ENCODE data around the gene DHX15.

Gene DHX15

DNA sequence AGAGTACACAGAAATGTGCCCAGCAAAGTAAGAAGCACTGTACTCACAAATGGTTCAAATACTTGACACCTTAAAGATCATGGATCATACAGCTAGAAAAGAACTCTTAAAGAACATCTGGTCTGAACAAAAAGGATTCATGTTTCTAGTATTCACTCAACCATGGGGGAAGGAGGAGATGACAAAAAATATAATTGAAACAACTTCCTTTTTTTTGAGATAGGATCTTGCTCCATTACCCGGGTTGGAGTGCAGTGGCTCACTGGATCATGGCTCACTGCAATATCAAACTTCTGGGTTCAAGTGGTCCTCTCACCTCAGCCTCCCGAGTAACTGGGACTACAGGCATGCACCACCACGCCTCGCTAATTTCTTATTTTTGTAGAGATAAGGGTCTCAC lies 6.0 kb downstream of the DHX15 start:
- DNase-seq = no peak

DNA sequence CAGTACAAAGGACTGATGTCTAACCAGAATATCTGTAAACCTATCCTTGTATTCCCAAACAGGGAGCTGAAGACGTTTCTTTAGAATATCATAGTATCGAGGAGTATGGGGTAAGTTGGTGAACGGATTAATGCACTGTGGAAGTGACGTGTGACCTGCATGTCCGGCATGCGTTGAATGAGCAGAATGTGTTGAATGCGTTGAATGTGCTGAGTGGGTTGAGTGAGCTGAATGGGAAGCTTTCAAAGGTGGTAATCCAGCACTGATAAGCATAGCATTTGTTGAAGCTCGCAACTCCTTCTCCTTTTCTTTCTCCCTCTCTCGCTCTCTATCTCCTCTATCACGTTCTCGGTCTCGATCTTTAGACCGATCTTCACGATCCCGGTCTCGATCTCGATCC lies 8.1 kb downstream of the DHX15 start:
- DNase-seq = no peak

DNA sequence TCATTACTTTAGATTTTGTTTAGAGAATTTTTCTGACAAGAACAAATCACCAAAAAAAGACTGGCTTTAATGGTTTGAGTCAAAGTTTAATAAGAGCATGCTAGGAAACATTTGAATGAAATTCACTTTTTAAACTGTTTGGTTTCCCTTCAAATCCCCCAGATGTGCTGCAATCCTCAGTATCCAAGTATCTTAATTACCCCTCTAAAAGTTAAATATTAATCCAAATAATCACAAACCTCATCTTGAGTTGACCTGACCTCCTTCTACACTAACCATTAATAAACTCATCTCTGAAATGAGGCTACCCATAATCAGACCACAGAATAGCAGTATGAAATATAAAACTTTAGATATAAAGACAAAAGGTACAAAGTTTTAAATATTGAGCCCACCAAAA lies 10.1 kb downstream of the DHX15 start:
- DNase-seq = no peak

DNA sequence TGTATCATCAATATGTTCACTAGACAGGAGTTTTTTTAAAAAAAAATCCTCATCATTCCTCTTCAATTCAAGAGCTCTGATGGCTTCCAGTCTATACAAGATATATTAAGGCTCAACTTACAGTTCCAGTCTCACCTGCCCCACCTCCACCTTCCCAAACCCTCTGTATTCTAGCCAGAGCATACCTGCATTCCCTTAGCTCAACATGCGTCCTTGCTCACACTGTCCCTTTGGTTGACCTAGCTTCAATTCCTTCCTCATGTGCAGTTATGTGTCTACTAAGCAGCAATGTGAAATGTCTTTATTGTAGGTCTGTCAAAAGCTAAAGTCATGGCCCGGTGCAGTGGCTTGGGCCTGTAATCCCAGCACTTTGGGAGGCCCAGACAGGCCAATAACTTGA lies 10.8 kb downstream of the DHX15 start:
- DNase-seq = no peak

DNA sequence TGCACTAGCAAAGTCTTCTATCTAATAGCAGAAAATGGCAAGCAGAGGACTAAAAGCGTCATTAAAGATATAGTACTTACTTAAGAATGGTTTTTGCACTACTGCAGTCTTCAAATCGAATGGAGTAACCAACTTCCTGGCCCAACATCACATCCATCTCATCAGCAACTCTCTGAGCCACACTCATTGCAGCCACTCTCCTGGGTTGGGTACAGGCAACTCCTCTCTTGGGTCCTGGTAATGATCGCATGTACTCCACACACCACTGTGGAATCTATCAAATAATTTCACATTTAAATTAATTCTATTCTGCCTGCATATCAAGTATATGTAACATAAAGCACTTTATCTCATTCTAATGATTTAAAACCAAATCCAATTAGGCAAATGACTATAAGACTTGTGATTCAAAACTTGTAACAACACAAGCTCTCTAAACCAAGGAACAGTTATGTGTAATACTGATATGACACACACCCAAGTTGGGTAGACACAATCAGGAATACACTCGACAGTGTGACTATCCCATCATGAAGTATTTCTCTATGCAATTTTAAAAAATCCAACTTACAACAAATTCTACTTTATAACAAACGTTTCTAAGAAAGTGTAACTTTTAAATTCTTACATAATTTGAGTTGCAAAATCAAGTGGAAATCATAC lies 13.6 kb downstream of the DHX15 start:
- DNase-seq = no peak

DNA sequence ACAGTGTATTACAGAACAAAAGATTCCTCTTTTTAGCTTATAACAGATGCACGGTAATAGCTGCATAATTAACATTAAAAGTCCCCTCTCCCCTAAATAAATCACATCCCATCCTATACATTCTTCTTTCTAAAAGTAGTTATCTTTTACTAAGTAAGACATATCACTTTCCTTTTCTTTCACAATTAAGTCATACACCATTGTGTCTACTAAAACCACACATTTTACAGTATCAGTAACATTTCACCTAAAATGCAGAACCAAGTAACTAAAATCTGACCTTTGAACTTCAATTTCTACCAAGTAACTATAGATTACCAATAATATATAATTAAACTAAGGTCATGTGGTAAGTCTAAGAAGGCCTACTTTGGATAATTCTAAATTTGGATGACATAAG lies 14.2 kb downstream of the DHX15 start:
- no peak for DNase-seq

DNA sequence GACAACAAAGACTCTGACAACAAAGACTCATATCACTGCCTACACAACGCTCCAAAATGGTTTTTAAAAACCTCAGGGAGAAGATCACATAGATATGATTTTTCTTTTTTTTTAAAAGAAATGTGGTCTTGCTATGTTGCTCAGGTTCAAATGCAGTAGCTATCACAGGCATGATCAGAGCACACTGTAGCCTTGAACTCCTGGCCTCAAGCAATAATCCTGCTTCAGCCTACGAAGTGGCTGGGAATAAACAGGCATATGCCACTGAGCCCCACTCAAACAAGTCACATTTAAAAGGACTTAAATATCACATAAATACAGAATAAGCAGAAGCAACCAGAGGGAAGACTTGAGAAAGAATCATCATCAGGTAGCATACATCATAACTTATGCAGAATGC lies 14.7 kb downstream of the DHX15 start:
- no peak for DNase-seq

DNA sequence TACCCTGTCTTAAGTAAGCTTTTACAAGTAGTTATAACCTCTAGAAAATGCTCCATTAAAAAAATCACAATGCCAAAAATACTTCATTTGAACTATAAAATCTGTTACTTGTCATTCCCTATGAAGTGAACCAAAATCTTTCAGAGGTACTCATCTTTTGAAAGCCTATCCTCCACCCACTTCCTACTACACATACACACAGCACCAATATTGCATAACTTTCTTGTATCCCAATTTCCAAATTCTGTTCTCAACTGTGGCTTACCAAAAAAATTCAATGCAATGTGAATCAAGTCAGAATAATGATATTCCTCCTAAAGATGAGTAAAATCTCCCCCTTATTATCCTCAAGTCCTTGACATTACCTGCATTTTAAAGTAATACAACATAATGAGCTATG lies 15.9 kb downstream of the DHX15 start:
- DNase-seq = no peak

DNA sequence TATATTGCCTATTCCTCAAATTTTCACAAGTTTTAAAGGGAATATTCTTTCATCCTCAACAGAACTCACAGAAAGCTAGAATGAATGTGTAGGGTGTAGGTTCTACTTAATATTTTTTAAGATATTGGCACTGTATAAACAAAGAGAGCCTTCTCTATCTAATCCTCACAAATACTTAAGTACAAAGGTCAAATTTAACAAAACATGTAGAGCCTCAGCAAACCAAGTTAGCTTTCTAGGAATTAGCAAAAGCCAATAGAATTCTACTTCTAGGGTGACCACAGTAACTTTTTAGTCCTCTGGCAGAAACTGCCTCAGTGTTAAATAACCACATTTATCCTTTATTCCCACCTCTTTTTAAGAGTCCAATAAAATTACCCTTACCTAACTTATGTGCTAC lies 19.3 kb downstream of the DHX15 start:
- no peak for DNase-seq

DNA sequence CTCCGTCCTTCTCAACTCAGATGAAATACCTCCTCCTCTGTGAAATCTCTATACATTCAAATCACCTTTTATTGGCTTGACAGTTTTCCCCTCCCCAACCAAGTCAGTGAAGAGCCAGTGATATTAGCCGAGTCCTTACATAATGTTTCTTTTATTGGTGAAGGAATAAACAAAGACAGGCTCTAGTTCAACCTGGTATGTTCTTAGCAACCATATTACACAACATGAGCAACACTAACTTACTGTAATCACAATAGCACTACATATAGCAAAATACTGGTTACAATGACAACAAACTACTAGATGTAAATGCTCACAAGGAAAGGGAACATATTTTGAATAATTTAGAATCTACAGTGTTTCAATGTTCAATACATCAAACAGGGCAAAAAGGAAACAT lies 19.9 kb downstream of the DHX15 start:
- DNase-seq = no peak

DNA sequence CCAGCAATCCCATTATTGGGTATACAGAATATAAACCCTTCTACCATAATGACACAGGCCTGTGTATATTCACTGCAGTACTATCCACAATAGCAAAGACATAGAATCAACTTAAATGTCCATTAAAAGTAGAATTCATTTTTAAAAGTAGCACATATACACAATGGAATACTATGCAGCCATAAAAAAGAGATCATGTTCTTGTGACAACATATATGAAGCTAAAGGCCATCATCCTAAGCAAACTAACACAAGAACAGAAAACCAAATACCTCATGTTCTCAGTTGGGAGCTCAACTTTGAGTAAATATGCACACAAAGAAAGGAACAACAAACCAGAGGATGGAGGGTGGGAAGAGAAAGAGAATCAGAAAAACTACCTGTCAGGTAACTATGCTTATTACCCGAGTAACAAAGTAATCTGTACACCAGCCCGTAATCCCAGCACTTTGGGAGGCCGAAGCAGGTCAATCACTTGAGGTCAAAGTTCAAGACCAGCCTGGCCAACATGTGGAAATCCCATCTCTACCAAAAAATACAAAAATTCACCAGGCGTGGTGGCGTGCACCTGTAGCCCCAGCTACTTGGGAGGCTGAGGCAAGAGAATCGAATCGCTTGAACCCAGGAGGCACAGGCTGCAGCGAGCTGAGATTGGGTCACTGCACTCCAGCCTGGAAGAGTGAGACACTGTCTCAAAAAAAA lies 22.8 kb downstream of the DHX15 start:
- DNase-seq = no peak

DNA sequence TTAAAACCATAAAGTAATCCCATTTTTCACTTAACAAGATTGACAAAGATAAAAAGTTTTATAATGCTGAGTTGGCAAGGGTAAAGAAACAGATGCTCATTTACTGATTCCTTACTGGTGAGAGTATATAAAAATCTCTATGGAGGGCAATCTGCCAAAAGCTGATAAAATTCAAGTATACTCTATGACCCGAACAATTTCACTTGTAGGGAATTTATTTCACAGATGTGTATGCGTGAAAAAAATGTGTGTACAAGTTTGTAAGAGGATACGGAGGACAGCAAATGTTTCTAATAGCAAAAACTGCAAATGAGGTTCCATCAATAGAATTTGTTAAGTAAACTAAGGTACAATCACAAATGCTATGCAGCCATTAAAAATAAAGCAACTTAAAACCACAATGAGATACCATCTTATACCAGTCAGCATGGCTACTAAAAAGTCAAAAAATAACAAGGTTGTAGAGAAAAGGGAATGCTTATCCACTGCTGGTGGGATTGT lies 23.4 kb downstream of the DHX15 start:
- no peak for DNase-seq

DNA sequence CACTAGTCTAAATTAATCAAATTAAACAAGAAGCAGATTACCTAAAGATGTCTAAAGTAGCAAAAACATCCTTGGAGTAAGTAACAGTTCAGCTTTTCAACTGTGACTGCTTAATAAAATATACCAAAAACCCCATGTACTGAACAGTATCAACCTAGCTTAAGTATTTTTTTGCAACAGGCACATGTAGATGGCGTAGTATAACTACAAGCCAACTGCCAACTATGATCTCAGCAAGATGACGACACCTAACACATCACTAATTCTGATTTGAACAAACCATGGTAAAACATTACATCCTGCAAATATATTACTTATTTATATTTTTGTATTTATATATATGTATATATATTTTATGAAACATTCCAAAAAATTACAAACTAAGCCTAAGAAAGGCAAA lies 24.5 kb downstream of the DHX15 start:
- no peak for DNase-seq

DNA sequence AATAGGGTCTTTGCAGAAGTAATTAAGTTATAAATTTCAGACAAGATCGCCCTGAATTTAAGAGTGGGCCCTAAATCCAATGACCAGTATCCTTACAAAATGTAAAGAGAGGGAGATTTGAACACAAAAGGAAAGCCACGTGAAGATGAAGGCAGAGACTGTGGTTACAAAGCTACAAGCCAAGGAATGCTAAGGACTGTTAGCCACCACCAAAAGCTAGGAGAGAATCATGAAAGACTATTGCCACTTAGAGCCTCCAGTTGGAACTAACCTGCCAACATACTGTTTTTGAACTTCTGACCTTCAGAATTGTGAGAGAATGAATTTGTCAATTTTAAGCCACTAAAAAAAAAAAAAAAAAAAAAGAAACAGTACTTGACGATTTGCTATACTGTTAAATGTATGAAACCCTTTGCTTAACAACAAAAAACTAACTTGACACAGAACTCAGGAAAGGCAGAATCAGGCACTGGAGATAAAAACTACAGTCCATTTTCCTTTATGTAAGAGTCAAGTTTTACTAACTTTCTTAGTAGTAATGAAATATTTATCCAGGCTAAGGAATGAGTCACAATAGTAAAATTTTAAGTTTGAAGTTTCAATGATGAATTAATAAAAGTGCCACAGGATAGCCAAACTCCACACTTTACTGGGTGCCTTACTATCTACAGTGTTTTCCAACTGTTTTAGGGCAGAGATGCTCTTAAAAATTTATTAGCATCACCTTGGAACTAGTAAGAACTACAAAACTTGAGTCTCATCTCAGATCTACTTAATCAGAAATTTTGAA lies 25.1 kb downstream of the DHX15 start:
- DNase-seq = no peak

DNA sequence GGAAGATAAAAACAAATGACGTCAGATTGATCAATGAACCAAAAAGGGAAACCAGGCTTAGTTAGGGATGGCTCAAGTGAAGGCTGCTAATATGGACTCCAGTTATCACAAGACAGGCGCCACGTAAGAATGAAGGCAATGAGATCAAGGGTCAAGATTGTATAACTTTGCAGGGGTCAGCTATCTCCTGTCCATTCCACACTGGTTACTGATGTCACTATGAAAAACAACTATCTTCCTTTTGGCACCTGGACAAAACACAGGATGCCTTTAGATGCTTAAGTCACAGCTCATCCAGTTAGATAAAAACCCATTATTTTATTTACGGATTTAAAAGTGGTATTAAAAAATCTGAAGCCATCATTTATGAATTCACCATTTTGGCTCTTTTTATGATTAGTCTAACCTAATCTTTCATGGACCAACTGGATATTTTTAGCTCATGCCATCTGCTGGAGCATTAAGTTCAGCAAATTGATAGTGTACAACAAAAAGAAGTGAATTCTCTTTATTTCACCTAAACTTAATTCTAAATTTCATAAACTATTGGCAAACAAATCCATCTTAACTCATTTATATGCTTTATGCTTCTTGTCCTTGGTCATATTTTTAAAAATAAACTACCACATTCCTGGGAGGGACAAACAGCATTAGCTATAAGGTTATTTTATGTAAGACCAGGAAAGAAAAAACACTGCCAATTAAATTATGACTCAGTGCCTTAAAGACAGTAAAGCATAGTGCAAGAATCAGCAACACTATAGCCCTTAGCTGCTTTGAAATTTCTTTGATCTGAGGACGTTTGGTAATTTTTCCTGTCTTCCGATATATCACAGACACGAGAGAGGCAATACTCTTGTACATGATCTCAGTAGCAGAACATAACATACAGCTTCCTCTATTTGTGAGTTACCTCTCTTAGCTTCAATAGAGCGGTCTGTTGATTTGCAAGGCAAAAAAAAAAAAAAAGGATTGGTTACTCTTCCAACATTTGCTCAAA lies 27.0 kb downstream of the DHX15 start:
- no peak for DNase-seq

DNA sequence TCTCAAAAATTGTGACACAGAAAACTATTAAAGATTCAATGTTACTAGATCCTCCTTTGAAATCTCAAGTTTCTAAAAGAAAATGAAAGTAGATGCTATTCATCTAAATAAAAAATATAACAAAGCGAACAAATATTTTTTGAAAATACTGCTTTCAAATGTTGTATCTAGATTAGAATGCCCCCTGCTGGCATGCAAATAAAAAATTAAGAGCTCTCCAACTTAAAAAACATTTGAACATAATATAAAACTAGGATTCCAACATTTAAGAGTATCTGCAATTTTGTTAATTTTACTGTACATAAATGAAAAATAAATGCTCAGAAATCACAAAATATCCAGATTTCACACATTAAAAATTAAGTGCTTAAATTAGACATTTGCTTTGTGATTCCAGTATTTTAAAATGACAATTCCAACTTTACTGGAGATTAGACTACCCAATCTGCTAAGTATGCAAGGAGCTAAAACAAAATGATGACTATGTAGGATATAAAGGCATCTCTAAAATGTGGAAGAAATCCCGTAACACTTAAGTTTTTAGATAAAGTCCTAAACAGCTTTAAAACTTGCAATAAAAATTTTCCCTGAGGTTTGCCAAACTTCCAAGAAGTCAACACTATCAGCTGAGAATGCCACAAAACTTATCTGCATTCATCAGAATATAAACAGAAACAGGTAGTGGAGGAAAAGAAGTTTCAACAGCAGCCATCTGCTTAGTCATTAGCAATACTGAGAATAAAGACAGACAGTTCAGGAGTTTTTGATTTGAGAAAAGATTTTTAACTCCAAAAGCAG lies 32.7 kb downstream of the DHX15 start:
- no peak for DNase-seq

DNA sequence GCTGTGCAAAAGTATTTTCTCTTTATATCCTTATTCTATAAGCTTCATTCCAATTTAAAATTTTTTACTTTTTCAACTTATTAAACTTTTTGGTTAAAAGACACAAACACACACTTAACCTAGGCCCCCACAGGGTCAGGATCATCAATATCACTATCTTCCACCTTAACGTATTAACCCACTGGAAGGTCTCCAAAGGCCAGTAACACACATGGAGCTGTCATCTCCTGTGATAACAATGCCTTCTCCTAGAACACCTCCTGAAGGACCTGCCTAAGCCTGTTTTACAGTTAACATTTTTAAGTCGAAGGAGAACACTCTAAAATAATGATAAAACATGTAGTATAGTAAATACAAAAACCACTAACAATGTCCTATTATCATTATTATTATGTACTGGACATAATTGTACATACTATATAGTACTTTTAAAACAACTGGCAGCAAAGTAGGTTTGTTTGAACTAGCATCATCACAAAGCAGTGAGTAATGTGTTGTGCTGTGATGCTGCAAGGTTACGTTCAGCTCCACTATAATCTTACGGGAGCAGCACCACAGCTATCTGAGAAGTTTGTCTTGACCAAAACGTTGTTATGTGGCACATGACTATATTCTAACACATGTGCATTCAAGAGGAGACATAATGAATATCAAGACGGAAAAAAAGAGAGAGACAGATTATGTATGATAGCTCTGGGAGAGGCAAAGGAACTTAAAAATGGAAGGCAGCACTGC lies 33.7 kb downstream of the DHX15 start:
- no peak for DNase-seq

DNA sequence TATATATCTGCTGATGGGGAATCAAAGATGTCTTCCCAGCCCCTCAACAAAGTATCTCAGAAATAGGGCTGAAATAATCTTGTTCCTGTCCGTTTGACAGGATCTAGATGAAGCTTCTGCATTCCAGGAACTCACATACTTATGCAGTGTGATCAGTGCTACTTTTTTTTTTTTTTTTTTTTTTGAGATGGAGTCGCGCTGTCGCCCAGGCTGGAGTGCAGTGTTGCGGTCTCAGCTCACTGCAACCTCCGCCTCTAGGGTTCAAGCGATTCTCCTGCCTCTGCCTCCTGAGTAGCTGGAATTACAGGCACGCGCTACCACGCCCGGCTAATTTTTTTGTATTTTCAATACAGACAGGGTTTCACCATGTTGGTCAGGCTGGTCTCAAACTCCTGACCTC lies 36.4 kb downstream of the DHX15 start:
- no peak for DNase-seq

DNA sequence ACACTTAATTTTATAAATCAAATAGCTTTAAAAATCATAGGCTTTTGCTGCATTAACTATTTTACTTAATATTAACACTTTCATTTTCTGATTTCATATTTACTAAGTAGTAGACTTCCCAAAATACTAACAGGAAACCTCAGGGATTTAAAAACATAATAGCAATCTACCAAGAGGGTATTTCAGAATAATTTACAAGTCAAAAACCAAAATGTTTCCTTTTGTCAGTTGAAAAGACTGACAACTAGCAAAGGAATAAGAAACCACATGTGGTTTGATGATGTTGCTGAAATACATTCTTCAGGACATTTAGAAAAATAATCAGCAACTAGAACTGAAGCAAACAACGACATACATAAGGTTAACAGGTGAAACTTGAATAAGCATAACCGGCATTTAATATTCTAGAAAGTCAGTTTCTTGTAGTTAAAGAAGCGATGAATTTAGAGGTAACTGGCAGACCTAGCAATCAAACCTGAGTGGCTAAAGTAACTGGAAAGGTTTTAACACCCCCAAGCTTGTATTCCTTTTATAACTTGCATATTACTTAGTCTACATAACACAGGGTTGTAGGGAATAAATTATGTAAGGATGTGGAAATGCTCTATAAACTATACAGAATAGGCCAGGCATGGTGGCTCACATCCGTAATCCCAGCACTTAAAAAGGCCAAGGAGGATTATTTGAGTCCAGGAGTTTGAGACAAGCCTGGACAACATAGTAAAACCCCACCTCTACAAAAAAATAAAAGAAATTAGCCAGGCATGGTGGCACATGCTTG lies 40.0 kb downstream of the DHX15 start:
- DNase-seq = no peak

DNA sequence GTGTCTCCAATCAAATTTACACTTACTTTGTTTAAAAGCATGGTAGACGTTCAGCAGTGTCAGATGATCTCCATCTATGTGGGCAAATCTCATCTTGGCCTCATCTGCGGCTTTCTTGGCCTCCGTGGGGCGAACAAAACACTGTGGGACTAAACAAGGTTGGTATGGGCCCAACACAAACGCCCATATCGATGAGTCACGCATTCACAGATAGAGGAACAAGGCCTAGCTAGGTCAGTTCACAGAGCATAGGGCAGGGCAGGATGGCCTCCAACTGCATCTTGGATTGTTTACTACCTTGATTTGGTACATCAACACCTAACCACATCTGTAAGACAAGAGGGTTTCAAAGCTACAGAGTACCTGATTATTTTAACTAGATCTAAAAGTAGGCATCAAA lies 47.3 kb downstream of the DHX15 start:
- DNase-seq = no peak

Measured in bone marrow (tissue), 2 donors.